Activated T-helper 2 cell treated with anti-CD3 and anti-CD28 coated beads, Interferon-gamma antibody, Interleukin-2, Interleukin-4, amounts not matched to agents 10 μg/mL and 5 μg/mL and 100 μg/mL, durations not matched to agents 14 hours and 24 hours and 36 hours (primary cell): Measurements from ENCODE around the gene S1PR3. TPM values are rescaled to one million over a fixed set of nuclear protein-coding genes. Genes with fewer than 3 reads are reported as not detected.

Experiments used
- DNase-seq: peaks from one replicate; pipeline ENCODE4 v3.0.0; 2021; ENCODE audit warnings: low spot score
- H3K27ac Mint-ChIP-seq: one replicate; pipeline ENCODE4 v1.8.0; 2021; ENCODE audit warnings: mixed read lengths
- H3K27me3 Mint-ChIP-seq: one replicate; pipeline ENCODE4 v1.8.0; 2021; ENCODE audit warnings: low read depth, mixed read lengths
- H3K36me3 Mint-ChIP-seq: one replicate; pipeline ENCODE4 v1.8.0; 2021; ENCODE audit warnings: low read depth, mixed read lengths
- H3K4me1 Mint-ChIP-seq: one replicate; pipeline ENCODE4 v1.8.0; 2021; ENCODE audit warnings: low read depth, mixed read lengths
- H3K4me3 Mint-ChIP-seq: one replicate; pipeline ENCODE4 v1.8.0; 2021; ENCODE audit warnings: low read depth, mild to moderate bottlenecking, moderate library complexity, mixed read lengths
- H3K9me3 Mint-ChIP-seq: one replicate; pipeline ENCODE4 v1.8.0; 2021; ENCODE audit warnings: mixed read lengths
- intact Hi-C: fragments of 100-400 bp; cut with micrococcal nuclease; formaldehyde crosslinking; loops from one replicate; pipeline ENCODE4 v1.15.1; 2023
- total RNA-seq: library from RNA; stranded (reverse); gene quantifications from 2 replicates; pipeline ENCODE4 v1.2.3, GENCODE V29; 2022

S1PR3 gene
- total RNA-seq, 1 donor from 2014 or later: 7.1 TPM

DNA sequence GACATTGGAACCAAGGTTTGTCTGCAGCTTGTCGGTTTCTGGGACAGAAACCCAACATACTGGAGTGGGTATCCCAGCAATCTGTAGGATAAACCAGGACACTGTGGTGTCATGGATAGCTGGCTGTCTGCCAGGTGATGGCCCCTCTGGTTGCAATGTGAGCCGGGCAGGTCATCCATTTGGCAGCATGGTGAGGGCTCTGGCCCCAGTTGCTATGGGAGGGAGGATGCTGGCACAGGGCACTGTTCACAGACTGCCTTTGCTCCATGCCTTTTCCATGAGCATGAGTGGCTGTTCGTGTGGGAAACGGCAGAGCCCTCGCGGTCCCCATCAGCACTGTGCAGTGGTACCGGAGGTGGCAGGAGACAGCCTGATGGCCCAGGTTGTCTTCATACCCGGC is 6.4 kb downstream of the S1PR3 start:
- H3K9me3 Mint-ChIP-seq: no peaks in the 10 kb centered on the region
- intact Hi-C loops: no loop called here

DNA sequence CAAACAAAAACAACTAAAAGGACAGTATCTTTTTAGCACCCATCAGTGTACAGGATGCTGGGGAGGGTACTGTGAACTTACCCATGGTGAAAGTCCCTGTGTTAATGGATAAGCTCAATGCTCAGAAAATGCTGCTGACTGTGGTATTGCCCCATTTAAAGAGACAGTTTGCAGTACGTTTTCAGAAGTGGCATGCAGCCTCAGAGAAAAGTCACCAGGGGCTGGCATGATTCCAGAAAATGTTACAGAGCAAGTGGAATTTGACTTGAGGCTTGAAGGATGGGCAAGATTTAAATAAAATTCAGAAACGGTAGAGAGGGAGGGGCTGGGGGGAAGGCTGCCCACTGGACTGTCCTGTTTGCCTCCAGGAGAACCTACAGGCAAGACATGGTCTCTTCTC is 7.2 kb downstream of the S1PR3 start:
- intact Hi-C loops: no loop called here
- Mint-ChIP-seq H3K4me1 (peaks cover 2% of the 10 kb centered on the region), H3K9me3 (no peaks in the 10 kb centered on the region), H3K36me3 (peaks cover 14% of the 10 kb centered on the region), H3K4me3 (no peak overlapping the region), H3K27me3 (no peaks in the 10 kb centered on the region), H3K27ac (no peak overlapping the region)
- DNase-seq: no peak

More for the DNA sequence above, 6.4 kb downstream of the S1PR3 start:
- H3K27ac Mint-ChIP-seq: no peak overlapping the region
- H3K4me1 Mint-ChIP-seq: peaks cover 5% of the 10 kb centered on the region
- H3K4me3 Mint-ChIP-seq: no peak overlapping the region
- no peak for DNase-seq
- H3K27me3 Mint-ChIP-seq: peaks cover 3% of the 10 kb centered on the region
- H3K36me3 Mint-ChIP-seq: peaks cover 17% of the 10 kb centered on the region

DNA sequence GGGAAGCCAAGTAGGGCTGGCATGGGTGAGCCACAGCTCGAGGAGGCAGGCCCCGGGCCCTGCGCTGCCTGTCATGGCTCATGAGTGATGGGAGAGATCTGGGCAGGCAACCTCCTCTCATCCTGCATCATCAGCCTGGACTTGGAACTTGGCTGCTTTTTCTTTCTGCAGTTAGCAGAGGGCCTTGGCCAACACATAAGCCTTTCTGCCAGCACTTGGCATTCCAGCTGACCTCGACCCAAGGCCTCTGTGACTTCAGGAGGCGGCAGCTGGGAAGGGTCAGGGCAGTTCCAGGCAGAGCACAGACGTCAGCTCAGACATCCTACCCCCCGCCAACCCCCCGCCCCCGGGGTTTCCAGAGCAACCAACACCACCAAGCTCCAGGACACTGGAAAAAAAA is 7.6 kb downstream of the S1PR3 start:
- peaks cover 2% of the 10 kb centered on the region for H3K4me1 Mint-ChIP-seq
- DNase-seq: no peak
- intact Hi-C loops: no loop called here
- H3K4me3 Mint-ChIP-seq: no peak overlapping the region
- H3K36me3 Mint-ChIP-seq: peaks cover 14% of the 10 kb centered on the region
- no peaks in the 10 kb centered on the region for H3K27me3 Mint-ChIP-seq
- H3K27ac Mint-ChIP-seq: no peak overlapping the region
- no peaks in the 10 kb centered on the region for H3K9me3 Mint-ChIP-seq

DNA sequence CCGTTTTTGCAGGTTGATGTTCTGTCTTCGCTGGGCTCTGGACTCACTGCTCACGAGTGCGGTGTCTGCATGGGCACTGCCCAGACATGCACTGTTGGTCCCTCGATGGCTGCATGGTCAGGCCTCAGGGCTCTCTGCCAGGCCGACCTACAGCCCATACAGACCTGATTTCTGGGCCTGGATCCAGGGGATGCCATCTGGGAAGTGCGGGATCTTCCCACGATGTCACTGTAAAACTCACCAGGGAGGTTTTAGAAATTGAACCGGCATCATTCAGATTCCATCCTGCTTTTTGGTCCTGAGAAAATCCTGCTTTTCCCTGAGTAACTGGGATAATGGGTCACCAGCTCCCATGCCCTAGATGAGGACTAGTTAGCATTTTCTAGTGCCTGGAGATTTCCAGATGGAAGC is 9.1 kb downstream of the S1PR3 start:
- Mint-ChIP-seq H3K36me3 (peaks cover 14% of the 10 kb centered on the region), H3K27ac (no peak overlapping the region), H3K4me1 (peaks cover 2% of the 10 kb centered on the region), H3K27me3 (no peaks in the 10 kb centered on the region), H3K4me3 (no peak overlapping the region), H3K9me3 (no peaks in the 10 kb centered on the region)
- intact Hi-C loops: loop anchor here (2.0 to 5.0 kb wide), 3 partner anchors 340 to 1048 kb away; no protein-coding TSS in a partner anchor
- no peak for DNase-seq

DNA sequence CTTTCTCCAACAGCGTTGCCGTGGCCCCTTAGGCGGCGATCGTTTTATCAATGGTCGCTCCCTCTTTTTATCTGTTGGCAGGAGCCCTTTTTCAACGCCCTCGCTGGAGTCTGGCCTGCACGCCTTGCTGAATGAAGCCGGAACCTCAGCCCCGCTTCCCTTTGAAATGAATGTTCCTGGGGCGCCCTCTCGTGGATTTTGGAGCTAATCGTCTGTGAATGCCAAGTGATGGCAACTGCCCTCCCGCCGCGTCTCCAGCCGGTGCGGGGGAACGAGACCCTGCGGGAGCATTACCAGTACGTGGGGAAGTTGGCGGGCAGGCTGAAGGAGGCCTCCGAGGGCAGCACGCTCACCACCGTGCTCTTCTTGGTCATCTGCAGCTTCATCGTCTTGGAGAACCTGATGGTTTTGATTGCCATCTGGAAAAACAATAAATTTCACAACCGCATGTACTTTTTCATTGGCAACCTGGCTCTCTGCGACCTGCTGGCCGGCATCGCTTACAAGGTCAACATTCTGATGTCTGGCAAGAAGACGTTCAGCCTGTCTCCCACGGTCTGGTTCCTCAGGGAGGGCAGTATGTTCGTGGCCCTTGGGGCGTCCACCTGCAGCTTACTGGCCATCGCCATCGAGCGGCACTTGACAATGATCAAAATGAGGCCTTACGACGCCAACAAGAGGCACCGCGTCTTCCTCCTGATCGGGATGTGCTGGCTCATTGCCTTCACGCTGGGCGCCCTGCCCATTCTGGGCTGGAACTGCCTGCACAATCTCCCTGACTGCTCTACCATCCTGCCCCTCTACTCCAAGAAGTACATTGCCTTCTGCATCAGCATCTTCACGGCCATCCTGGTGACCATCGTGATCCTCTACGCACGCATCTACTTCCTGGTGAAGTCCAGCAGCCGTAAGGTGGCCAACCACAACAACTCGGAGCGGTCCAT is 10.0 kb downstream of the S1PR3 start:
- H3K36me3 Mint-ChIP-seq: peaks cover 11% of the 10 kb centered on the region
- no peak overlapping the region for H3K4me3 Mint-ChIP-seq
- peaks cover 2% of the 10 kb centered on the region for H3K4me1 Mint-ChIP-seq
- no peaks in the 10 kb centered on the region for H3K27me3 Mint-ChIP-seq
- intact Hi-C loops: loop anchor here (2.0 to 5.0 kb wide), 3 partner anchors 340 to 1049 kb away; no protein-coding TSS in a partner anchor
- no peaks in the 10 kb centered on the region for H3K9me3 Mint-ChIP-seq
- DNase-seq: peak; percentile 65
- H3K27ac Mint-ChIP-seq: no peak overlapping the region

DNA sequence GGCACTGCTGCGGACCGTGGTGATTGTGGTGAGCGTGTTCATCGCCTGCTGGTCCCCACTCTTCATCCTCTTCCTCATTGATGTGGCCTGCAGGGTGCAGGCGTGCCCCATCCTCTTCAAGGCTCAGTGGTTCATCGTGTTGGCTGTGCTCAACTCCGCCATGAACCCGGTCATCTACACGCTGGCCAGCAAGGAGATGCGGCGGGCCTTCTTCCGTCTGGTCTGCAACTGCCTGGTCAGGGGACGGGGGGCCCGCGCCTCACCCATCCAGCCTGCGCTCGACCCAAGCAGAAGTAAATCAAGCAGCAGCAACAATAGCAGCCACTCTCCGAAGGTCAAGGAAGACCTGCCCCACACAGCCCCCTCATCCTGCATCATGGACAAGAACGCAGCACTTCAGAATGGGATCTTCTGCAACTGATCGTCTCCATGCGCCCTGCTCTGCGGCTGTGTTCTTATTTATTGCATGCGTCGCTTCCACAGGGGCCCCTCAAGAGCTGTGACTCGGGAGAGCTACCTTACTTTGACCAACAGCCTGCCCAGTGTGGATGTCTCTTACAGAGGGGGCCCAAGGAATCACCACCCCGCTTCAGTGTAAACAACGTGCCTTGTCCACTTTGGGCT is 10.8 kb downstream of the S1PR3 start:
- H3K36me3 Mint-ChIP-seq: peaks cover 10% of the 10 kb centered on the region
- no peaks in the 10 kb centered on the region for H3K27me3 Mint-ChIP-seq
- intact Hi-C loops: loop anchor here (2.0 to 5.0 kb wide), 3 partner anchors 341 to 1050 kb away; no protein-coding TSS in a partner anchor
- no peaks in the 10 kb centered on the region for H3K9me3 Mint-ChIP-seq
- peaks cover 2% of the 10 kb centered on the region for H3K4me1 Mint-ChIP-seq
- no peak for DNase-seq
- no peak overlapping the region for H3K4me3 Mint-ChIP-seq
- no peak overlapping the region for H3K27ac Mint-ChIP-seq

DNA sequence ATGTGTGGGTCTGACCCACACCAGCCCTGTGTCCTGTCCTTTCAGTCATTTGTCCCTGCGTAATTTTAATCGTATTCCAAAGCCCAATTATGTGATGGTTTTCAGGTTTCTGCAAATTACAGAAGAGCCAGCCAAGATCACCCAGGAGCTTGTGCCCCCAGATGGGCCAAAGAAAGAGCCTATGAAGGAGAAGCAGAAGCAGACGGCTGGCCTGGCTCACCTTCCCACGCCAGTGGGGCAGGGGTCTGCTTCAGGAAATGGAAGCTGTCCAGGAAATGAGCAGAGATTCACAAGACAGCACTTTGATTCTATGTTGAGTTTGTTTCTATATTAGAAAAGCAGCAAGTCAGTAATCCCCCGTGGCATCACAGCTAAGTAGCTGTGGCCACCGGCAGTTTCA is 11.7 kb downstream of the S1PR3 start:
- intact Hi-C loops: loop anchor here (5.0 kb wide), 1 partner anchor 1051 kb away; no protein-coding TSS in a partner anchor
- Mint-ChIP-seq H3K27me3 (no peaks in the 10 kb centered on the region), H3K4me3 (no peak overlapping the region), H3K27ac (no peak overlapping the region), H3K9me3 (no peaks in the 10 kb centered on the region), H3K4me1 (peaks cover 2% of the 10 kb centered on the region), H3K36me3 (peaks cover 10% of the 10 kb centered on the region)
- DNase-seq: no peak

DNA sequence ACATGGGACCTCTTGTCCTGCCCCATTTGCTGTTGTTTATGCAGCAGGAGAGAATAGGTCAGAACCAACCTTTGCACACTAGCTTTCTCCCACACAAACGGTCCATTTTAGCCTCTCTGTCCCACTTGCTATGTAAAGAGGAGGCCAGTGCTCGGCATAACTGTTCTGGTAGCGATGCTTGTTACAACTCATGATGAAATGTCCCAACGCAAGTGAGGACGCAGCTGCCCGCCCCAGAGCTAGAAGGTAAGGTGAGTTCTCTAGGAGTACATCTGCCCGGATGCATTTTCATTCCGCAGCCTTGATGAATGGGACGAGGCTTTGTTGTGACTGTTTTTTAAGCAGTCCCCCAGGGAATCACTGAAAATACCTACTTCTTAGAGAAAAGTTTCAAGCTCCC is 14.1 kb downstream of the S1PR3 start:
- DNase-seq: no peak
- H3K4me3 Mint-ChIP-seq: no peak overlapping the region
- H3K36me3 Mint-ChIP-seq: peaks cover 10% of the 10 kb centered on the region
- no peak overlapping the region for H3K27ac Mint-ChIP-seq
- H3K27me3 Mint-ChIP-seq: peaks cover 3% of the 10 kb centered on the region
- H3K9me3 Mint-ChIP-seq: no peaks in the 10 kb centered on the region
- intact Hi-C loops: no loop called here
- H3K4me1 Mint-ChIP-seq: peaks cover 2% of the 10 kb centered on the region

DNA sequence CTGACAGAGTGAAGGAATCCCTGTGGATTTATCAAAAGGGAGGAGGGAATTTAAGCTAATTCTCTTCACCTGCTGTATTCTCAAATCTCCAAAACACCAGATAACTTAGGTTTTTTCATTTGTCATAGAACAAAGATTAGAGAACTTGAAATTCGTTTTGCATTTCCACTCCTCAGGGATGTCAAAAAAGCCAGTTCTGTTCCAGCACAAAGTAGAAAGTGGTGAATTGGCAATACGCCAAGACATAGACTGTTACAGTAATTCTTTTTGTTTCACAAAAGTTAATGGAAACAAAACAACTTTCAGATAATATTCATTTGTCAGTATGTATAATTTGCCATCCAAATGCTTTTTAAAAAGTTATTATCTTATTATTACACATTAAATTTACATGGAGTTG is 15.0 kb downstream of the S1PR3 start:
- no peak overlapping the region for H3K4me3 Mint-ChIP-seq
- no peaks in the 10 kb centered on the region for H3K9me3 Mint-ChIP-seq
- H3K27me3 Mint-ChIP-seq: peaks cover 3% of the 10 kb centered on the region
- peaks cover 10% of the 10 kb centered on the region for H3K36me3 Mint-ChIP-seq
- intact Hi-C loops: no loop called here
- no peaks in the 10 kb centered on the region for H3K4me1 Mint-ChIP-seq
- DNase-seq: no peak
- no peak overlapping the region for H3K27ac Mint-ChIP-seq

DNA sequence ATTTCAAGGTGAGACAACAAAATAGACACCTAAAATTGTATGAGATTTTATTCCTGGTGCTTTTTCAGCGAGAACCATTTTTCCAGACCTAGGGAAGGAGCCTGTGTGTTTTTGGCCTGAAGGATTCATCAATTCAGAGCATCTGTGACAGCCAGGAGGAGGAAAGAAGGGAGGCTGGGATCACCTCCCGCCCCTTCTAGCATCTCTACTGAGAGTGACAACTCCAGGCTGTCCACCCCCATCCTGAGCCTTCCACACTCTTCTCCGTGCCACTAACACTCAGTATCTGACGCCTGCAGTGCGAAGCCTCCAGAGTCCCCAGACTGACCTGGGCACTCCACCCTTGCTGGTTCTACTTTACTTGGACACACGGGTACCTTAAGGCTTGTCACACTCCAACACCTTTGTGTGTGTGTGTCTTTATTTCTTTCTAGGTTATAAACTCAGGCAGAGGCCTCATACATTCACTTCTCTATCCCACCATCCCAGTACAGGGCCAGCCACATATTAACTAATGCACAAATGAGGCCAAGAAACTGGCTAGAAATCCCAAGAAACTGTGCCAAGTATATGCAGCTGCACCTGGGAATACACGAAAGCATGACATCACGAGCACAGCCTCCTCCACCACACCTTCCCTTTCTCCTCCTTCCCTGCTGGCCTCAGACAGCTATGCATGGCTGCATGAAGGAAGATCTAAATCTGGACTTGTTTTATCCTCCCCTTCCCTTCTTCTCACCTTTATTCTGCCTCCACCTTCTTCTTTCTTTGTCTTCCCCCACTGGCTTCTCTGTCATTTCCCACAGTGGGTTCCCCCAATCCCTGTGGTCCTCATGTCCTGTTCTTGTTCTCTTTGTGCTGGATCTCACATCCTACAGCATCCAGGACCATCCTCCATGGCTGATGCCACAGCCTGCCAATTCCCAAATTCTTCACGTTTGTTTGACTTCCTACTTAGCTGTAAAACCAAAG is 16.0 kb downstream of the S1PR3 start:
- no peaks in the 10 kb centered on the region for H3K9me3 Mint-ChIP-seq
- intact Hi-C loops: no loop called here
- H3K4me3 Mint-ChIP-seq: no peak overlapping the region

DNA sequence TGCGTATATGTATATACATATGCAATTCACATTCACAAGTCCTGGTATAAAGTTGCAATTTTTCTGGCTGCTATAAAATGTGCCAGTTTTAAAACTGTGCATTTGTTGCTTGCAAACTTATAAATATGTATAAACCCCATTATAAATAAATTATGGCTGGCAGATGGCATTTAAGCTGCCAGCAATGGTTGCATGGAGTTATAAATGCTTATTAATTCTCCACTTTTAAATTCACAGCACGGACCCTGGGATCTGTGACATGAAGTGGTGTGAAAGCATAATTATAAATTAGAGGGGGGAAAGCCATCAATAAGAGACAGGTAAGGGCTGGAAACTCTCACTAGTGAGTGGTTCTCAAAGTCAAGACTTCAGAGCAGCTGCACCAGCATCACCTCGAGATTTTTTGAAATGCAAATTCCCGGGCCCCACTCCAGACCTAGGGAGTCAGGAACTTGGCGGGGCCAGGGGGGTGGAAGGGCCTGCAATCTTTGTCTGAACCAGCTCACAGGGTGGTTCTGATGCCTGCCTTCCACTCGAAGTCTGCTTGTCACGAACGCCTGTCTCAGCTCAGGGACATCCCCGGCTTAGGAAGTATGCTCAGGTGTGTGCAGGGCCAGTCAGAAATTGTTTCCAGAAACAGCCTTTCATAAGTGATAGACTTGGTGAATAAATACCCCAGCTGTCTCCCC is 16.9 kb downstream of the S1PR3 start:
- intact Hi-C loops: no loop called here
- Mint-ChIP-seq H3K27me3 (peaks cover 3% of the 10 kb centered on the region), H3K27ac (no peak overlapping the region), H3K4me1 (no peaks in the 10 kb centered on the region), H3K36me3 (no peaks in the 10 kb centered on the region), H3K4me3 (no peak overlapping the region), H3K9me3 (no peaks in the 10 kb centered on the region)
- DNase-seq: no peak

More for the DNA sequence above, 16.0 kb downstream of the S1PR3 start:
- peaks cover 3% of the 10 kb centered on the region for H3K36me3 Mint-ChIP-seq
- peaks cover 3% of the 10 kb centered on the region for H3K27me3 Mint-ChIP-seq
- no peak for DNase-seq
- no peaks in the 10 kb centered on the region for H3K4me1 Mint-ChIP-seq
- no peak overlapping the region for H3K27ac Mint-ChIP-seq
